GM12801 (cell line): ENCODE results near the gene NMD3.

ENCODE experiments used
- TF ChIP-seq, protein P1 (sequence below): IDR thresholded peaks from one replicate; pipeline ENCODE4 v1.5.1; 2011; ENCODE audit warnings: control low read depth; ENCODE audit not compliant: insufficient read length; ENCODE audit errors: extremely low read depth

The NMD3 gene

GRCh38 chr3:161199926-161200325, 21.2 kb upstream of the NMD3 start:
- TF ChIP-seq, protein P1, sequence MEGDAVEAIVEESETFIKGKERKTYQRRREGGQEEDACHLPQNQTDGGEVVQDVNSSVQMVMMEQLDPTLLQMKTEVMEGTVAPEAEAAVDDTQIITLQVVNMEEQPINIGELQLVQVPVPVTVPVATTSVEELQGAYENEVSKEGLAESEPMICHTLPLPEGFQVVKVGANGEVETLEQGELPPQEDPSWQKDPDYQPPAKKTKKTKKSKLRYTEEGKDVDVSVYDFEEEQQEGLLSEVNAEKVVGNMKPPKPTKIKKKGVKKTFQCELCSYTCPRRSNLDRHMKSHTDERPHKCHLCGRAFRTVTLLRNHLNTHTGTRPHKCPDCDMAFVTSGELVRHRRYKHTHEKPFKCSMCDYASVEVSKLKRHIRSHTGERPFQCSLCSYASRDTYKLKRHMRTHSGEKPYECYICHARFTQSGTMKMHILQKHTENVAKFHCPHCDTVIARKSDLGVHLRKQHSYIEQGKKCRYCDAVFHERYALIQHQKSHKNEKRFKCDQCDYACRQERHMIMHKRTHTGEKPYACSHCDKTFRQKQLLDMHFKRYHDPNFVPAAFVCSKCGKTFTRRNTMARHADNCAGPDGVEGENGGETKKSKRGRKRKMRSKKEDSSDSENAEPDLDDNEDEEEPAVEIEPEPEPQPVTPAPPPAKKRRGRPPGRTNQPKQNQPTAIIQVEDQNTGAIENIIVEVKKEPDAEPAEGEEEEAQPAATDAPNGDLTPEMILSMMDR: no peak

DNA sequence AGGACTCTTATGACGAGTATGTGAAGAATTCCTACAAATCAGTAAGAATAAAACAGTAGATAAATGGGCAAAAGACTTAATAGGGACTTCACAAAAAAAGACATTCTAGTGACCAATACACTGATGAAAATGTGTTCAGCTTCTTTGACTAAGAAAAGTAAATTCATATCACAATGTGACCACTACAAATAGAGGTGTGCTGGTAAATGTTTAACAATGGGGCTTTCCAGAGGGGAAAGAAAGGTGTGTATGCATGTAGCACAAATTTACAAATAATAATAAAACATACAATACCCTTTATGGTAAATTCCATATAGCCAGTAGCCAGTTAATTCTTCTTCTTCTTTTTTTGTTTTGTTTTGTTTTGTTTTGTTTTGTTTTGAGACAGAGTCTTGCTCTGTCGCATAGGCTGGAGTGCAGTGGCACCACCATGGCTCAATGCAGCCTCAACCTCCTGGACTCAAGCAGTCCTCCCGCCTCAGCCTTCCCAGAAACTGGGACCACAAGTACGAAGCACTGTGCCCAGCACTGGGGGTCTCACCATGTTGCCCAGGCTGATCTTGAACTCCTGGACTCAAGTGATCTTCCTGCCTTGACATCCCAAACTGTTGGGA, 17.5 kb upstream of the NMD3 start:
- TF ChIP-seq, protein P1: no peak

DNA sequence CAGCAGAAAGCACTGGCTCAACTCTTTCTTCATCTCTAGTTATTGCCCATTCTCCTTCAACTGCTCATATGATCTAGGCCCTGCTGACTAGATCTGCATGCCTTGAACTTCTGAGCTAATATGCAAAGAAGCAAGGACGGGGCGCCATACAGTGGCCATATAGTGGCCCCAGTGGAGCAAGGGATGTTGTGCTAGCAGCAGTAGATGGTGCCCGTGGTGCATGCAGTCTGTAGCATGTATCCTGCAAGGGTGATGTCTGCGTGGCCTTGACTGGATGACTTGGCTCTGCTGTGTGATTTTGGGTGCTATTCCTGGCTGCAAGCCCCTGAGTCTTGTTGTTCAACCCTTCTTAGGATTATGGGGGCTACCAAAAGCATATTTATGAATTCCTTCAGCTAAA, 12.2 kb upstream of the NMD3 start:
- TF ChIP-seq, protein P1: no peak

GRCh38 chr3:161212171-161212771, 8.8 kb upstream of the NMD3 start:
- TF ChIP-seq, protein P1: no peak

GRCh38 chr3:161212906-161213305, 8.2 kb upstream of the NMD3 start:
- TF ChIP-seq, protein P1: no peak

DNA sequence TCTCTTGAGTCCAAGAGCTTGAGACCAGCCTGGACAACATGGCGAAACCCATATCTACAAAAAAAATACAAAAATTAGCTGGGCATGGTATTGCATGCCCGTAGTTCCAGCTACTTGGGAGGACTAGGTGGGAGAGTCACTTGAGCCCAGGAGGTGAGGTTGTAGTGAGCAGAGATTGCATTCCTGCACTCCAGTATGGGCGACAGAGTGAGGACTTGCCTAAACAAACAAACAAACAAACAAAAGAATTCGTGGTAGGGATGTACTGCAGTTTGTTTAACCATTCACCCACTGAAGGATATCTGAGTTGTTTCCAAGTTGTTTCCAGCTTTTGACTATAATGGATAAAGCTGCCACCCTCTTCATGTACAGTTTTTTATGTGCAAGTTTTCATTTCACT, 7.5 kb upstream of the NMD3 start:
- TF ChIP-seq, protein P1: no peak

GRCh38 chr3:161215185-161215584, 5.9 kb upstream of the NMD3 start:
- TF ChIP-seq, protein P1: no peak

- TF ChIP-seq, protein P1: no peak
Observed at GRCh38 chr3:161217496-161217895, 3.6 kb upstream of the NMD3 start.
